Liver (tissue), 10 donors: ENCODE measurements around the gene WAPL. TPM values are rescaled to one million over a fixed set of nuclear protein-coding genes. Genes with fewer than 3 reads are reported as not detected.

Experiments used
- DNase-seq: peaks from one replicate; pipeline ENCODE4 v3.0.0-alpha.2; 2017; ENCODE audit warnings: low spot score
- H3K27ac ChIP-seq, 2 donors: one replicate each; pipeline ENCODE4 v1.7.0; 2013; ENCODE audit warnings: inconsistent platforms in 2 of 2, low read length in 2 of 2, control low read depth in 1 of 2, low read depth in 1 of 2, mild to moderate bottlenecking in 1 of 2
- H3K27me3 ChIP-seq, 4 donors: one replicate each; pipeline versions ENCODE4 v1.6.1 to v1.7.0; 2013; ENCODE audit warnings: low read length in 3 of 4, inconsistent platforms in 1 of 4, mild to moderate bottlenecking in 1 of 4, moderate library complexity in 1 of 4; ENCODE audit not compliant: control insufficient read depth in 4 of 4, insufficient read depth in 4 of 4
- H3K36me3 ChIP-seq, 4 donors: one replicate each; pipeline versions ENCODE4 v1.6.1 to v1.7.0; 2013; ENCODE audit warnings: low read length in 3 of 4, mild to moderate bottlenecking in 3 of 4, low read depth in 1 of 4, moderate library complexity in 1 of 4; ENCODE audit not compliant: control insufficient read depth in 4 of 4, insufficient read depth in 3 of 4
- H3K4me1 ChIP-seq, 4 donors: one replicate each; pipeline versions ENCODE4 v1.6.1 to v1.7.0; 2013; ENCODE audit warnings: low read length in 3 of 4, mild to moderate bottlenecking in 3 of 4, moderate library complexity in 1 of 4; ENCODE audit not compliant: control insufficient read depth in 4 of 4, insufficient read depth in 4 of 4
- H3K4me3 ChIP-seq, 3 donors: one replicate each; pipeline versions ENCODE4 v1.6.1 to v1.7.0; 2013; ENCODE audit warnings: low read length in 3 of 3, control low read depth in 1 of 3, low read depth in 1 of 3, mild to moderate bottlenecking in 1 of 3
- H3K9ac ChIP-seq, 2 donors: one replicate each; pipeline ENCODE4 v1.7.0; 2013; ENCODE audit warnings: low read length in 2 of 2, mild to moderate bottlenecking in 2 of 2, moderate library complexity in 2 of 2, control low read depth in 1 of 2, low read depth in 1 of 2
- H3K9me3 ChIP-seq, 4 donors: one replicate each; pipeline versions ENCODE4 v1.6.1 to v1.7.0; 2013; ENCODE audit warnings: low read length in 3 of 4; ENCODE audit not compliant: control insufficient read depth in 4 of 4
- FOXA1 ChIP-seq: IDR thresholded peaks from 2 replicates; pipeline ENCODE4 v1.6.1; 2016; ENCODE audit warnings: antibody characterized with exemption
- HNF4A ChIP-seq, 2 donors: conservative IDR thresholded peaks; 2 replicates each; pipeline ENCODE4 v1.6.1; 2016; ENCODE audit warnings: antibody characterized with exemption in 2 of 2, mild to moderate bottlenecking in 2 of 2
- HNF4G ChIP-seq: IDR thresholded peaks from 2 replicates; pipeline ENCODE4 v1.6.1; 2016; ENCODE audit warnings: antibody characterized with exemption
- NR2F2 ChIP-seq: IDR thresholded peaks from 2 replicates; pipeline ENCODE4 v1.6.1; 2016; ENCODE audit warnings: antibody characterized with exemption
- RXRA ChIP-seq, 2 donors: IDR thresholded peaks; 2 replicates each; pipeline ENCODE4 v1.6.1; 2017 to 2018; ENCODE audit warnings: antibody characterized with exemption in 2 of 2, mild to moderate bottlenecking in 1 of 2
- YY1 ChIP-seq: IDR thresholded peaks from 2 replicates; pipeline ENCODE4 v1.6.1; 2016; ENCODE audit warnings: antibody characterized with exemption, mild to moderate bottlenecking
- WGBS: extraction: QIAGEN DNeasy Blood & Tissue Kit; methylation state at CpG from one replicate; pipeline ENCODE4 v1.1.7; 2013; 5-methylcytosine and 5-hydroxymethylcytosine counted together
- polyA plus RNA-seq, 2 donors: library from polyadenylated mRNA; stranded (reverse) in 1 of 2; unstranded in 1 of 2; fragments of 200-250 nt in 1 of 2; fragments of >200 nt in 1 of 2; fragmentation: Nextera tagmentation in 1 of 2; extraction: Ambion mirVana in 1 of 2; gene quantifications; one replicate each; pipeline versions ENCODE4 v1.2.1 to v1.2.3, GENCODE V29; 2013 to 2015
- small RNA-seq: library from RNA; depleted of rRNA; stranded (forward); fragments of <200 nt; gene quantifications from one replicate; pipeline ENCODE3, GENCODE V24; 2014
- total RNA-seq, 2 donors: library from RNA; depleted of rRNA; stranded (reverse); fragments of >200 nt; gene quantifications; one replicate each; pipeline ENCODE4 v1.2.3, GENCODE V29; 2014
- TF ChIP-seq, protein P1 (sequence below): fragments of 150-350 bp; IDR thresholded peaks from 2 replicates; pipeline ENCODE4 v1.5.1; 2017; ENCODE audit warnings: improper control_type of control experiment, low read depth, low read length; ENCODE audit not compliant: missing input control
- TF ChIP-seq, protein P2 (sequence below): IDR thresholded peaks from 2 replicates; pipeline ENCODE4 v1.6.1; 2016; ENCODE audit warnings: antibody characterized with exemption
- TF ChIP-seq, protein P3 (sequence below): IDR thresholded peaks from 2 replicates; pipeline ENCODE4 v1.6.1; 2016; ENCODE audit warnings: antibody characterized with exemption, mild to moderate bottlenecking
- TF ChIP-seq, protein P4 (sequence below): IDR thresholded peaks from 2 replicates; pipeline ENCODE4 v1.6.1; 2016; ENCODE audit warnings: antibody characterized with exemption
- TF ChIP-seq, protein P5 (sequence below): IDR thresholded peaks from 2 replicates; pipeline ENCODE4 v1.6.1; 2016; ENCODE audit warnings: antibody characterized with exemption
- donor health status: healthy.
- donor health status: healthy.
- donor health status: healthy.
- donor health status: healthy.
- donor health status: healthy.

The WAPL gene
- total and polyA plus RNA-seq, 4 donors, result 9.7 to 37.9 (median 24.0) TPM

DNA sequence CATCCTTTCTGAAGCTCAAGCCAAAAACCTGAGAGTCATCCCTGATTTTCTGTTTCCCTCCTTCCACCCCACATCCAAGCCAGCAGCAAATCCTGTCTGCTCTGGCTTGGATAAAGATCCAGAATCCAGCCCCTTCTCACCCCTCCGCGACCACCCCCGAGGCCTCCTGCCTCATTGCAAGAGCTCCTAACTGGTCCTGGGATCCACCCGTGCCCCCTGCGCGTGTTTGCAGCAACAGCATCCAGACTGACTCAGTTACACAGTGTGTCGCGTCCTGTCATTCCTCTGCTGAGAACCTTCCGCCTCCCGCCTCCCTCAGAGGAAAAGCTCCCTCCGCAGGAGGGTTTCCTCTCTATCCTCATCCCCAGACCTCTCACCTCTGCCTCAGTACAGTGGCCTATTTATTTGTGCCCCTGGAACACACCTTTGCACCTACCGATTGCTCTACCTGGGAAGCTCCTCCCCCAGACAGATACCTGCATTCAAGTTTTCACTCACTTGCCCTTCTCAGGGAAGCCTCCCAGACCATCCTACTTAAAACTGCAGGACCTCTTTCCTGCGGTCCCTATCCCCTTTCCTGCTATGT lies 133.4 kb downstream of the WAPL start (continued):
- TF ChIP-seq, protein P1, sequence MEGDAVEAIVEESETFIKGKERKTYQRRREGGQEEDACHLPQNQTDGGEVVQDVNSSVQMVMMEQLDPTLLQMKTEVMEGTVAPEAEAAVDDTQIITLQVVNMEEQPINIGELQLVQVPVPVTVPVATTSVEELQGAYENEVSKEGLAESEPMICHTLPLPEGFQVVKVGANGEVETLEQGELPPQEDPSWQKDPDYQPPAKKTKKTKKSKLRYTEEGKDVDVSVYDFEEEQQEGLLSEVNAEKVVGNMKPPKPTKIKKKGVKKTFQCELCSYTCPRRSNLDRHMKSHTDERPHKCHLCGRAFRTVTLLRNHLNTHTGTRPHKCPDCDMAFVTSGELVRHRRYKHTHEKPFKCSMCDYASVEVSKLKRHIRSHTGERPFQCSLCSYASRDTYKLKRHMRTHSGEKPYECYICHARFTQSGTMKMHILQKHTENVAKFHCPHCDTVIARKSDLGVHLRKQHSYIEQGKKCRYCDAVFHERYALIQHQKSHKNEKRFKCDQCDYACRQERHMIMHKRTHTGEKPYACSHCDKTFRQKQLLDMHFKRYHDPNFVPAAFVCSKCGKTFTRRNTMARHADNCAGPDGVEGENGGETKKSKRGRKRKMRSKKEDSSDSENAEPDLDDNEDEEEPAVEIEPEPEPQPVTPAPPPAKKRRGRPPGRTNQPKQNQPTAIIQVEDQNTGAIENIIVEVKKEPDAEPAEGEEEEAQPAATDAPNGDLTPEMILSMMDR, result no peak

DNA sequence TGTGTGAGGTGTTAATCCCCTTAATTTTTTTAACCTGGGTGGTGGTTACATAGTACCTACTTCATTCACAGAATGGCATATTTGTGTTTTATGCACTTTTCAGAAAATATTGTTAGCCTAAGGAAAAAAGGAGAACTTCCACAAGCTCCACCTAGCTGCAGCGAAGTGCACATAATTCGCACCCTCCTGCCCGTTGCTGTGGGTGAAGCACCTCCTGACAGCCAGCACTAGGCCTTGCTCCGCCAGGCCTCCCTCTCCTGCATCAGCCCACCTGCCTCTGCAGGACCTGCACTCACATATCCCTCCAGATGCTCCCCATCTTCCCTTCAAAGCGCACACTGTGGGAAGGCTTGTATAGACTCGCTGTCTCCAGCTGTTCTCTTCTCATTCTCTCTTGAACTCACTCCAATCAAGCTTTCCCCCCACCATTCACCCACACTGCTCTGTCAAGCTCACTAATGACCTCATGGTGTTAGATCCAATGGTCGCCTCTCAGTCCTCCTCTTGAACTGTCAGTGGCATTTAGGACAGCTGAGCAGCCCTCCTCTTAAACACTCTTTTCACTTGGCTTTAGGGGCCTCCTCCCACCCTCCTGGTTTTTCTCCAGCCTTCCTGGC lies 134.3 kb downstream of the WAPL start:
- no peaks in the 10 kb centered on the region for H3K27me3 ChIP-seq
- H3K9me3 ChIP-seq, result no peaks in the 10 kb centered on the region
- 81% methylated on average over 7 of the region's 7 CpGs for WGBS
- H3K27ac ChIP-seq, result no peak overlapping the region
- H3K9ac ChIP-seq, result no peak overlapping the region
- H3K4me1 ChIP-seq, result peaks cover 0 to 8% (median 4%) of the 10 kb centered on the region in 4 donors
- H3K4me3 ChIP-seq, result no peak overlapping the region
- TF ChIP-seq, protein P2, sequence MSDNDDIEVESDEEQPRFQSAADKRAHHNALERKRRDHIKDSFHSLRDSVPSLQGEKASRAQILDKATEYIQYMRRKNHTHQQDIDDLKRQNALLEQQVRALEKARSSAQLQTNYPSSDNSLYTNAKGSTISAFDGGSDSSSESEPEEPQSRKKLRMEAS, result no peak
- no peak for TF ChIP-seq HNF4A (conservative IDR thresholded peaks at IDR 0.05)
- no peak for DNase-seq
- H3K36me3 ChIP-seq, result no peaks in the 10 kb centered on the region

DNA sequence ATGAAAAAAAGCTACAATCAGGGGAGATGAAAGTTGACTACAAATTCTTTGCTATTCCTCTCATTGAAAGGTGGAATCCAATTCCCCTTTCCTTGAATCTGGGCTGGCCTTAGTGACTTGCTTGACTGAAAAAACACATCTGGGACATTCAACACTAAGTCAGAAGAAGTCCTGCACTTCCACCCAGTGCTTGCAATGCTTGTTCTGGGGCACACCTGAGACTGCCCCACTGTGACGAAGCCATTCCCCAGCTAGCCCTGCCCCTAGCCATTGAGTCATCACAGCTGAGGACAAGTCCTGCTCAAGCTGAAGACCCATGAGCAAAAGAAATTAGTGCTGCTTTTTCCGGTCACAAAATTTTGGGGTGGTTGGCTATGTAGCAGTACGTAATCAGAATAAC lies 135.8 kb downstream of the WAPL start:
- TF ChIP-seq YY1 (no peak), HNF4A (conservative IDR thresholded peaks at IDR 0.05) (no peak), HNF4G (no peak), FOXA1 (no peak), RXRA (IDR thresholded peaks at IDR 0.05) (no peak), NR2F2 (no peak)
- TF ChIP-seq, protein P3, sequence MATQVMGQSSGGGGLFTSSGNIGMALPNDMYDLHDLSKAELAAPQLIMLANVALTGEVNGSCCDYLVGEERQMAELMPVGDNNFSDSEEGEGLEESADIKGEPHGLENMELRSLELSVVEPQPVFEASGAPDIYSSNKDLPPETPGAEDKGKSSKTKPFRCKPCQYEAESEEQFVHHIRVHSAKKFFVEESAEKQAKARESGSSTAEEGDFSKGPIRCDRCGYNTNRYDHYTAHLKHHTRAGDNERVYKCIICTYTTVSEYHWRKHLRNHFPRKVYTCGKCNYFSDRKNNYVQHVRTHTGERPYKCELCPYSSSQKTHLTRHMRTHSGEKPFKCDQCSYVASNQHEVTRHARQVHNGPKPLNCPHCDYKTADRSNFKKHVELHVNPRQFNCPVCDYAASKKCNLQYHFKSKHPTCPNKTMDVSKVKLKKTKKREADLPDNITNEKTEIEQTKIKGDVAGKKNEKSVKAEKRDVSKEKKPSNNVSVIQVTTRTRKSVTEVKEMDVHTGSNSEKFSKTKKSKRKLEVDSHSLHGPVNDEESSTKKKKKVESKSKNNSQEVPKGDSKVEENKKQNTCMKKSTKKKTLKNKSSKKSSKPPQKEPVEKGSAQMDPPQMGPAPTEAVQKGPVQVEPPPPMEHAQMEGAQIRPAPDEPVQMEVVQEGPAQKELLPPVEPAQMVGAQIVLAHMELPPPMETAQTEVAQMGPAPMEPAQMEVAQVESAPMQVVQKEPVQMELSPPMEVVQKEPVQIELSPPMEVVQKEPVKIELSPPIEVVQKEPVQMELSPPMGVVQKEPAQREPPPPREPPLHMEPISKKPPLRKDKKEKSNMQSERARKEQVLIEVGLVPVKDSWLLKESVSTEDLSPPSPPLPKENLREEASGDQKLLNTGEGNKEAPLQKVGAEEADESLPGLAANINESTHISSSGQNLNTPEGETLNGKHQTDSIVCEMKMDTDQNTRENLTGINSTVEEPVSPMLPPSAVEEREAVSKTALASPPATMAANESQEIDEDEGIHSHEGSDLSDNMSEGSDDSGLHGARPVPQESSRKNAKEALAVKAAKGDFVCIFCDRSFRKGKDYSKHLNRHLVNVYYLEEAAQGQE, result no peak
- TF ChIP-seq, protein P2, result no peak
- TF ChIP-seq, protein P4, sequence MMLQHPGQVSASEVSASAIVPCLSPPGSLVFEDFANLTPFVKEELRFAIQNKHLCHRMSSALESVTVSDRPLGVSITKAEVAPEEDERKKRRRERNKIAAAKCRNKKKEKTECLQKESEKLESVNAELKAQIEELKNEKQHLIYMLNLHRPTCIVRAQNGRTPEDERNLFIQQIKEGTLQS, result no peak
- TF ChIP-seq, protein P5, sequence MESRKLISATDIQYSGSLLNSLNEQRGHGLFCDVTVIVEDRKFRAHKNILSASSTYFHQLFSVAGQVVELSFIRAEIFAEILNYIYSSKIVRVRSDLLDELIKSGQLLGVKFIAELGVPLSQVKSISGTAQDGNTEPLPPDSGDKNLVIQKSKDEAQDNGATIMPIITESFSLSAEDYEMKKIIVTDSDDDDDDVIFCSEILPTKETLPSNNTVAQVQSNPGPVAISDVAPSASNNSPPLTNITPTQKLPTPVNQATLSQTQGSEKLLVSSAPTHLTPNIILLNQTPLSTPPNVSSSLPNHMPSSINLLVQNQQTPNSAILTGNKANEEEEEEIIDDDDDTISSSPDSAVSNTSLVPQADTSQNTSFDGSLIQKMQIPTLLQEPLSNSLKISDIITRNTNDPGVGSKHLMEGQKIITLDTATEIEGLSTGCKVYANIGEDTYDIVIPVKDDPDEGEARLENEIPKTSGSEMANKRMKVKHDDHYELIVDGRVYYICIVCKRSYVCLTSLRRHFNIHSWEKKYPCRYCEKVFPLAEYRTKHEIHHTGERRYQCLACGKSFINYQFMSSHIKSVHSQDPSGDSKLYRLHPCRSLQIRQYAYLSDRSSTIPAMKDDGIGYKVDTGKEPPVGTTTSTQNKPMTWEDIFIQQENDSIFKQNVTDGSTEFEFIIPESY, result no peak
- Histone ChIP-seq H3K27me3 (peaks cover 0 to 3% (median 0%) of the 10 kb centered on the region in 4 donors), H3K27ac (no peak overlapping the region), H3K36me3 (no peaks in the 10 kb centered on the region), H3K4me1 (peaks cover 0 to 8% (median 4%) of the 10 kb centered on the region in 4 donors), H3K9me3 (no peaks in the 10 kb centered on the region), H3K4me3 (no peak overlapping the region), H3K9ac (no peak overlapping the region)
- no peak for DNase-seq
- WGBS, result 93% methylated on average over 3 of the region's 3 CpGs

Small RNAs within 50 kb of the gene (small RNA-seq; reads per million reads assigned to genes)
- not detected for gene RNU6-780P

Other genes with a start within 250 kb of the WAPL start
- under 1 TPM; 0.14 to 0.17 TPM for gene GRID1, start 155.0 kb downstream of the WAPL start, total RNA-seq
- under 1 TPM in 1 of 2 donors, not detected in 1; 0.09 TPM for gene GRID1, start 155.0 kb downstream of the WAPL start, polyA plus RNA-seq
- gene OPN4, start 132.8 kb upstream of the WAPL start, total RNA-seq, result not detected
- gene OPN4, start 132.8 kb upstream of the WAPL start, polyA plus RNA-seq, result not detected
- gene LDB3, start 146.7 kb upstream of the WAPL start, total RNA-seq, result under 1 TPM; 0.09 to 0.42 TPM
- gene LDB3, start 146.7 kb upstream of the WAPL start, polyA plus RNA-seq, result under 1 TPM in 1 of 2 donors, not detected in 1; 0.15 TPM
- 10 to 100 TPM; 12.1 to 16.0 TPM for gene BMPR1A, start 234.8 kb upstream of the WAPL start, total RNA-seq
- 1 to 10 TPM; 2.2 to 5.7 TPM for gene BMPR1A, start 234.8 kb upstream of the WAPL start, polyA plus RNA-seq